Measurements from ENCODE around the gene DTYMK.

Gene DTYMK

GRCh38 chr2:241690202-241690717 is 3.6 kb upstream of the DTYMK start:
- DNase-seq (ENCODE audit: low spot score in 2 of 2) = no peak
- Mint-ChIP-seq H3K36me3 (peaks cover 1% of the 10 kb centered on the region), H3K4me1 (peaks cover 8% of the 10 kb centered on the region), H3K27me3 (no peaks in the 10 kb centered on the region), H3K9me3 (no peaks in the 10 kb centered on the region), H3K4me3 (no peak overlapping the region), H3K27ac (no peak overlapping the region)
- no peak for ATAC-seq (ENCODE audit: low read depth)

- DNase-seq (ENCODE audit: low spot score in 2 of 2) (no peak), ATAC-seq (ENCODE audit: low read depth) (no peak)
- H3K9me3 Mint-ChIP-seq = no peaks in the 10 kb centered on the region
- peaks cover 8% of the 10 kb centered on the region for H3K4me1 Mint-ChIP-seq
- no peaks in the 10 kb centered on the region for H3K27me3 Mint-ChIP-seq
- peaks cover 2% of the 10 kb centered on the region for H3K36me3 Mint-ChIP-seq
- no peak overlapping the region for H3K27ac Mint-ChIP-seq
- H3K4me3 Mint-ChIP-seq = no peak overlapping the region
Measured at GRCh38 chr2:241689306-241689705, 2.7 kb upstream of the DTYMK start.

- ATAC-seq (ENCODE audit: low read depth) (peak; percentile 6), DNase-seq (ENCODE audit: low spot score in 2 of 2) (peak in 1 of 2 donors; percentile 26)
- Mint-ChIP-seq H3K9me3 (no peaks in the 10 kb centered on the region), H3K36me3 (peaks cover 5% of the 10 kb centered on the region), H3K4me3 (peak overlapping the region; percentile 96), H3K4me1 (peaks cover 8% of the 10 kb centered on the region), H3K27me3 (no peaks in the 10 kb centered on the region), H3K27ac (peak overlapping the region; percentile 93)
Measured at GRCh38 chr2:241686324-241686649, 328 bp downstream of the DTYMK start.

GRCh38 chr2:241680827-241681599 is 5.6 kb downstream of the DTYMK start:
- peaks cover 15% of the 10 kb centered on the region for H3K36me3 Mint-ChIP-seq
- no peak for ATAC-seq (ENCODE audit: low read depth)
- H3K27ac Mint-ChIP-seq = no peak overlapping the region

GRCh38 chr2:241680044-241680443 is 6.6 kb downstream of the DTYMK start:
- H3K27me3 Mint-ChIP-seq = no peaks in the 10 kb centered on the region
- peaks cover 2% of the 10 kb centered on the region for H3K4me1 Mint-ChIP-seq
- H3K9me3 Mint-ChIP-seq = no peaks in the 10 kb centered on the region
- ATAC-seq (ENCODE audit: low read depth) = no peak
- no peak overlapping the region for H3K4me3 Mint-ChIP-seq
- peaks cover 15% of the 10 kb centered on the region for H3K36me3 Mint-ChIP-seq
- DNase-seq (ENCODE audit: low spot score in 2 of 2) = no peak
- no peak overlapping the region for H3K27ac Mint-ChIP-seq

More at GRCh38 chr2:241680827-241681599, 5.6 kb downstream of the DTYMK start:
- H3K4me3 Mint-ChIP-seq = no peak overlapping the region
- no peak for DNase-seq (ENCODE audit: low spot score in 2 of 2)
- peaks cover 3% of the 10 kb centered on the region for H3K4me1 Mint-ChIP-seq
- H3K27me3 Mint-ChIP-seq = no peaks in the 10 kb centered on the region
- H3K9me3 Mint-ChIP-seq = no peaks in the 10 kb centered on the region

- Mint-ChIP-seq H3K27ac (no peak overlapping the region), H3K4me3 (no peak overlapping the region), H3K36me3 (peaks cover 12% of the 10 kb centered on the region), H3K4me1 (peaks cover 2% of the 10 kb centered on the region), H3K9me3 (no peaks in the 10 kb centered on the region), H3K27me3 (no peaks in the 10 kb centered on the region)
- ATAC-seq (ENCODE audit: low read depth) (no peak), DNase-seq (ENCODE audit: low spot score in 2 of 2) (no peak)
Measured at GRCh38 chr2:241678784-241679540, 7.7 kb downstream of the DTYMK start.

GRCh38 chr2:241678307-241678706 is 8.3 kb downstream of the DTYMK start:
- Mint-ChIP-seq H3K4me1 (peaks cover 2% of the 10 kb centered on the region), H3K27ac (no peak overlapping the region), H3K36me3 (peaks cover 12% of the 10 kb centered on the region), H3K27me3 (no peaks in the 10 kb centered on the region), H3K4me3 (no peak overlapping the region), H3K9me3 (no peaks in the 10 kb centered on the region)
- DNase-seq (ENCODE audit: low spot score in 2 of 2) = no peak
- no peak for ATAC-seq (ENCODE audit: low read depth)

- ATAC-seq (ENCODE audit: low read depth) = no peak
- DNase-seq (ENCODE audit: low spot score in 2 of 2) = no peak
- Mint-ChIP-seq H3K4me3 (no peak overlapping the region), H3K4me1 (peaks cover 2% of the 10 kb centered on the region), H3K9me3 (no peaks in the 10 kb centered on the region), H3K27ac (no peak overlapping the region), H3K36me3 (peaks cover 12% of the 10 kb centered on the region), H3K27me3 (no peaks in the 10 kb centered on the region)
Measured at GRCh38 chr2:241677392-241677791, 9.2 kb downstream of the DTYMK start.

- H3K4me1 Mint-ChIP-seq = peaks cover 2% of the 10 kb centered on the region
- peaks cover 12% of the 10 kb centered on the region for H3K36me3 Mint-ChIP-seq
- H3K9me3 Mint-ChIP-seq = no peaks in the 10 kb centered on the region
- no peaks in the 10 kb centered on the region for H3K27me3 Mint-ChIP-seq
- no peak for DNase-seq (ENCODE audit: low spot score in 2 of 2)
- no peak overlapping the region for H3K27ac Mint-ChIP-seq
- no peak overlapping the region for H3K4me3 Mint-ChIP-seq
- ATAC-seq (ENCODE audit: low read depth) = no peak
Measured at GRCh38 chr2:241676665-241677064, 9.9 kb downstream of the DTYMK start.

- Mint-ChIP-seq H3K36me3 (peaks cover 12% of the 10 kb centered on the region), H3K4me3 (no peak overlapping the region), H3K27ac (no peak overlapping the region), H3K9me3 (no peaks in the 10 kb centered on the region), H3K4me1 (peaks cover 2% of the 10 kb centered on the region), H3K27me3 (no peaks in the 10 kb centered on the region)
- ATAC-seq (ENCODE audit: low read depth) (no peak), DNase-seq (ENCODE audit: low spot score in 2 of 2) (no peak)
Measured at GRCh38 chr2:241675885-241676284, 10.7 kb downstream of the DTYMK start.

- no peak overlapping the region for H3K4me3 Mint-ChIP-seq
- H3K9me3 Mint-ChIP-seq = no peaks in the 10 kb centered on the region
- H3K4me1 Mint-ChIP-seq = no peaks in the 10 kb centered on the region
- no peak overlapping the region for H3K27ac Mint-ChIP-seq
- DNase-seq (ENCODE audit: low spot score in 2 of 2) (no peak), ATAC-seq (ENCODE audit: low read depth) (no peak)
- no peaks in the 10 kb centered on the region for H3K27me3 Mint-ChIP-seq
- H3K36me3 Mint-ChIP-seq = peaks cover 6% of the 10 kb centered on the region
Measured at GRCh38 chr2:241673797-241674725, 12.6 kb downstream of the DTYMK start.

GRCh38 chr2:241673189-241673663 is 13.4 kb downstream of the DTYMK start:
- no peaks in the 10 kb centered on the region for H3K27me3 Mint-ChIP-seq
- no peak overlapping the region for H3K27ac Mint-ChIP-seq
- DNase-seq (ENCODE audit: low spot score in 2 of 2) (no peak), ATAC-seq (ENCODE audit: low read depth) (no peak)
- H3K36me3 Mint-ChIP-seq = peaks cover 7% of the 10 kb centered on the region
- no peaks in the 10 kb centered on the region for H3K4me1 Mint-ChIP-seq
- H3K4me3 Mint-ChIP-seq = no peak overlapping the region
- no peaks in the 10 kb centered on the region for H3K9me3 Mint-ChIP-seq

GRCh38 chr2:241672243-241673188 is 14.1 kb downstream of the DTYMK start:
- Mint-ChIP-seq H3K27me3 (no peaks in the 10 kb centered on the region), H3K4me1 (no peaks in the 10 kb centered on the region), H3K9me3 (no peaks in the 10 kb centered on the region), H3K36me3 (peaks cover 12% of the 10 kb centered on the region), H3K27ac (no peak overlapping the region), H3K4me3 (no peak overlapping the region)
- no peak for ATAC-seq (ENCODE audit: low read depth)
- DNase-seq (ENCODE audit: low spot score in 2 of 2) = no peak
